HEK293 (cell line): Measurements from ENCODE around the gene EFCAB11.

Experiments used
- CTCF ChIA-PET: fragments of 350-600 bp; formaldehyde crosslinking; extraction: SDS; loops from one replicate; lab custom pipeline; 2021; ENCODE audit warnings: antibody characterized with exemption; lab: Yijun Ruan, JAX
- POLR2A ChIA-PET: fragments of 300-600 bp; formaldehyde crosslinking; extraction: SDS; loops from one replicate; lab custom pipeline; 2020; ENCODE audit warnings: antibody characterized with exemption, inconsistent platforms; lab: Yijun Ruan, JAX
- H3K27ac ChIP-seq: fragments of 200-500 bp; sonication (Bioruptor generic); 2 replicates; pipeline ENCODE4 v1.5.1; 2014; ENCODE audit warnings: low read depth, low read length, control low read depth, inconsistent platforms; ENCODE audit errors: extremely low read depth
- H3K36me3 ChIP-seq, 2 experiments: fragments of 200-500 bp in 1 of 2; sonication (Bioruptor generic) in 1 of 2; 1 replicate in 1 of 2; 2 replicates in 1 of 2; pipeline ENCODE4 v1.5.1; 2014 to 2017; ENCODE audit warnings: inconsistent platforms in 2 of 2, low read length in 2 of 2; ENCODE audit not compliant: control insufficient read depth in 2 of 2, insufficient read depth in 1 of 2
- H3K4me1 ChIP-seq: fragments of 200-500 bp; sonication (Bioruptor generic); 2 replicates; pipeline ENCODE4 v1.5.1; 2014; ENCODE audit warnings: mild to moderate bottlenecking, low read length, inconsistent platforms; ENCODE audit not compliant: control insufficient read depth, insufficient read depth
- H3K4me3 ChIP-seq: 2 replicates; pipeline ENCODE4 v1.5.1; 2011; ENCODE audit warnings: low read depth, mild to moderate bottlenecking, control low read depth, low read length, moderate library complexity
- H3K9me3 ChIP-seq: fragments of 200-500 bp; sonication (Bioruptor generic); 2 replicates; pipeline ENCODE4 v1.5.1; 2014; ENCODE audit warnings: low read depth, low read length, inconsistent platforms; ENCODE audit not compliant: control insufficient read depth, insufficient read depth
- BCL11A ChIP-seq: fragments of 450-650 bp; formaldehyde crosslinking; IDR thresholded peaks from 2 replicates; pipeline ENCODE4 v1.5.1; 2016; ENCODE audit warnings: low read depth, missing biosample characterization, missing genetic modification characterization
- BCL11B ChIP-seq: fragments of 450-650 bp; formaldehyde crosslinking; IDR thresholded peaks from 2 replicates; pipeline ENCODE4 v1.5.1; 2016; ENCODE audit warnings: low read depth, missing biosample characterization, missing genetic modification characterization
- ELK4 ChIP-seq: IDR thresholded peaks from 2 replicates; pipeline ENCODE4 v1.6.1; 2011; ENCODE audit warnings: mild to moderate bottlenecking, low read depth, low read length, borderline replicate concordance
- GLI4 ChIP-seq: fragments of 450-650 bp; formaldehyde crosslinking; IDR thresholded peaks from 2 replicates; pipeline ENCODE4 v1.5.1; 2016; ENCODE audit warnings: missing biosample characterization, missing genetic modification characterization
- KLF8 ChIP-seq: fragments of 450-650 bp; formaldehyde crosslinking; IDR thresholded peaks from 2 replicates; pipeline ENCODE4 v1.5.1; 2016; ENCODE audit warnings: missing biosample characterization, missing genetic modification characterization
- OVOL3 ChIP-seq: fragments of 450-650 bp; formaldehyde crosslinking; IDR thresholded peaks from 2 replicates; pipeline ENCODE4 v1.5.1; 2016; ENCODE audit warnings: missing biosample characterization, missing genetic modification characterization
- PRDM2 ChIP-seq: fragments of 450-650 bp; formaldehyde crosslinking; IDR thresholded peaks from 2 replicates; pipeline ENCODE4 v1.5.1; 2016; ENCODE audit warnings: missing biosample characterization, missing genetic modification characterization, borderline replicate concordance
- SP3 ChIP-seq: fragments of 450-650 bp; formaldehyde crosslinking; IDR thresholded peaks from 2 replicates; pipeline ENCODE4 v1.5.1; 2016; ENCODE audit warnings: missing biosample characterization, missing genetic modification characterization
- WT1 ChIP-seq: fragments of 450-650 bp; formaldehyde crosslinking; IDR thresholded peaks from 2 replicates; pipeline ENCODE4 v1.5.1; 2016; ENCODE audit warnings: missing biosample characterization, missing genetic modification characterization
- ZBTB10 ChIP-seq: fragments of 450-650 bp; formaldehyde crosslinking; IDR thresholded peaks from 2 replicates; pipeline ENCODE4 v1.5.1; 2016; ENCODE audit warnings: missing biosample characterization, missing genetic modification characterization
- ZNF175 ChIP-seq: fragments of 450-650 bp; formaldehyde crosslinking; IDR thresholded peaks from 2 replicates; pipeline ENCODE4 v1.5.1; 2016; ENCODE audit warnings: missing biosample characterization, missing genetic modification characterization
- ZNF184 ChIP-seq: fragments of 450-650 bp; IDR thresholded peaks from 2 replicates; pipeline ENCODE4 v1.5.1; 2018; ENCODE audit warnings: missing biosample characterization, mild to moderate bottlenecking, missing genetic modification characterization
- ZNF2 ChIP-seq: fragments of 450-650 bp; formaldehyde crosslinking; IDR thresholded peaks from 2 replicates; pipeline ENCODE4 v1.5.1; 2016; ENCODE audit warnings: missing biosample characterization, missing genetic modification characterization
- ZNF248 ChIP-seq: fragments of 450-650 bp; formaldehyde crosslinking; IDR thresholded peaks from 2 replicates; pipeline ENCODE4 v1.5.1; 2017; ENCODE audit warnings: missing biosample characterization, missing genetic modification characterization
- ZNF292 ChIP-seq: fragments of 450-650 bp; formaldehyde crosslinking; IDR thresholded peaks from 2 replicates; pipeline ENCODE4 v1.5.1; 2016; ENCODE audit warnings: low read depth, missing biosample characterization, missing genetic modification characterization, borderline replicate concordance
- ZNF335 ChIP-seq: fragments of 450-650 bp; formaldehyde crosslinking; conservative IDR thresholded peaks from 2 replicates; pipeline ENCODE4 v1.5.1; 2016; ENCODE audit warnings: missing biosample characterization, missing genetic modification characterization
- ZNF350 ChIP-seq: fragments of 450-650 bp; formaldehyde crosslinking; IDR thresholded peaks from 2 replicates; pipeline ENCODE4 v1.5.0; 2017; ENCODE audit warnings: missing biosample characterization, mild to moderate bottlenecking, missing genetic modification characterization
- ZNF610 ChIP-seq: fragments of 450-650 bp; formaldehyde crosslinking; IDR thresholded peaks from 2 replicates; pipeline ENCODE4 v1.5.1; 2016; ENCODE audit warnings: missing biosample characterization, missing genetic modification characterization, borderline replicate concordance
- ZNF626 ChIP-seq: fragments of 450-650 bp; sonication (Bioruptor Pico); formaldehyde crosslinking; IDR thresholded peaks from 2 replicates; pipeline ENCODE4 v1.5.1; 2018; ENCODE audit warnings: missing biosample characterization, missing genetic modification characterization, inconsistent platforms
- ZNF629 ChIP-seq: fragments of 450-650 bp; formaldehyde crosslinking; IDR thresholded peaks from 2 replicates; pipeline ENCODE4 v1.5.1; 2017; ENCODE audit warnings: missing biosample characterization, missing genetic modification characterization
- ZNF645 ChIP-seq: fragments of 450-650 bp; formaldehyde crosslinking; IDR thresholded peaks from 2 replicates; pipeline ENCODE4; 2016; ENCODE audit warnings: missing biosample characterization, missing genetic modification characterization
- ZNF704 ChIP-seq: fragments of 450-650 bp; formaldehyde crosslinking; IDR thresholded peaks from 2 replicates; pipeline ENCODE4 v1.5.1; 2016; ENCODE audit warnings: missing biosample characterization, missing genetic modification characterization
- ZNF843 ChIP-seq: fragments of 450-650 bp; formaldehyde crosslinking; IDR thresholded peaks from 2 replicates; pipeline ENCODE4 v1.5.1; 2016; ENCODE audit warnings: missing biosample characterization, missing genetic modification characterization

Gene EFCAB11

GRCh38 chr14:89858089-89858488, 96.4 kb downstream of the EFCAB11 start:
- no peaks in the 10 kb centered on the region for H3K9me3 ChIP-seq
- H3K27ac ChIP-seq: no peak overlapping the region
- H3K4me1 ChIP-seq: peaks cover 18% of the 10 kb centered on the region
- H3K36me3 ChIP-seq: no peaks in the 10 kb centered on the region
- POLR2A ChIA-PET: no interaction called here
- H3K4me3 ChIP-seq: no peak overlapping the region
- TF ChIP-seq ZNF645 (no peak), ZNF292 (tag by site-specific recombination) (no peak), ZNF175 (no peak), ZNF704 (no peak), ZNF2 (tag by site-specific recombination) (no peak), PRDM2 (no peak), ZNF335 (tag by site-specific recombination) (peak; percentile 53), ZBTB10 (tag by site-specific recombination) (no peak)
- TF ChIP-seq, all 188 proteins: peak for 1
- CTCF ChIA-PET: no interaction called here

DNA sequence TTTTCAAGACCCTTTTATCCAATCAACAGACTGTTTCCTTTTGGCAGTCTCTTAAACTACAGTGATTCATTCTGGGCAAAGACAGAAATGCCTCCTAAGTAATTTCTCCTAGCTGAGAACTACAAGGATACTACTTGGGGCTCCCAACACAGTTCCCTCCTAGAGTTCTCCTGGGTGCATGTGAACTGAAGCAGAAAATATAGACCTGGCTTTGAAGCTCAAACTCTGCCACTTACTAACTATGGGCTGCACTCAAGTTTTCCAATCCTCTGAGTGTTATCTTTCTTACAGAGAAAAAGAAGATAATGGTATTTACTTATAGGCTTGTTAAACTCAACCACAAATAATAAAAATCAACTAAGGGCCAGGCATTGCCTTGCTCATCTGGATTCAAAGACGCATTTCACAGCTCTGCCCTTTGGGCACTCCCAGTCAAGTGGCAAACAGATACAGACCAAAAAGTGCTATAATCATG, 97.6 kb downstream of the EFCAB11 start:
- ChIA-PET POLR2A (no interaction called here), CTCF (no interaction called here)
- Histone ChIP-seq H3K4me1 (peaks cover 18% of the 10 kb centered on the region), H3K4me3 (no peak overlapping the region), H3K36me3 (no peaks in the 10 kb centered on the region), H3K9me3 (no peaks in the 10 kb centered on the region), H3K27ac (peak overlapping the region; percentile 37; the same call in 1 of the 2 replicates)
- peak; percentile 81 for TF ChIP-seq OVOL3 (tag by site-specific recombination)
- peak; percentile 83 for TF ChIP-seq ZNF843 (tag by site-specific recombination)
- 0 out of 2 replicates have a peak, but pooled peaks have one; percentile 46 for TF ChIP-seq ZNF610 (tag by site-specific recombination)
- TF ChIP-seq KLF8 (tag by site-specific recombination): peak; percentile 35; the same call in 1 of the 2 replicates
- peak; percentile 18; the same call in 1 of the 2 replicates for TF ChIP-seq WT1 (tag by site-specific recombination)
- TF ChIP-seq ZNF248: no peak
- 0 out of 2 replicates have a peak, but pooled peaks have one; percentile 46 for TF ChIP-seq BCL11B
- no peak for TF ChIP-seq GLI4 (tag by site-specific recombination)
- 0 out of 2 replicates have a peak, but pooled peaks have one; percentile 4 for TF ChIP-seq ZNF626
- no peak for TF ChIP-seq ZNF350 (tag by site-specific recombination)
- TF ChIP-seq ELK4: no peak
- TF ChIP-seq ZNF184 (tag by site-specific recombination): no peak
- no peak for TF ChIP-seq SP3 (tag by site-specific recombination)
- 0 out of 2 replicates have a peak, but pooled peaks have one; percentile 56 for TF ChIP-seq BCL11A (tag by site-specific recombination)
- peak; percentile 39; the same call in 1 of the 2 replicates for TF ChIP-seq ZNF629 (tag by site-specific recombination)
